HEK293 (cell line): ENCODE results near the gene TAOK3.

Experiments used
- CTCF ChIA-PET: fragments of 350-600 bp; formaldehyde crosslinking; extraction: SDS; loops from one replicate; lab custom pipeline; 2021; ENCODE audit warnings: antibody characterized with exemption; lab: Yijun Ruan, JAX
- POLR2A ChIA-PET: fragments of 300-600 bp; formaldehyde crosslinking; extraction: SDS; loops from one replicate; lab custom pipeline; 2020; ENCODE audit warnings: antibody characterized with exemption, inconsistent platforms; lab: Yijun Ruan, JAX
- H3K27ac ChIP-seq: fragments of 200-500 bp; sonication (Bioruptor generic); 2 replicates; pipeline ENCODE4 v1.5.1; 2014; ENCODE audit warnings: low read depth, low read length, control low read depth, inconsistent platforms; ENCODE audit errors: extremely low read depth
- H3K36me3 ChIP-seq, 2 experiments: fragments of 200-500 bp in 1 of 2; sonication (Bioruptor generic) in 1 of 2; 1 replicate in 1 of 2; 2 replicates in 1 of 2; pipeline ENCODE4 v1.5.1; 2014 to 2017; ENCODE audit warnings: inconsistent platforms in 2 of 2, low read length in 2 of 2; ENCODE audit not compliant: control insufficient read depth in 2 of 2, insufficient read depth in 1 of 2
- H3K4me1 ChIP-seq: fragments of 200-500 bp; sonication (Bioruptor generic); 2 replicates; pipeline ENCODE4 v1.5.1; 2014; ENCODE audit warnings: mild to moderate bottlenecking, low read length, inconsistent platforms; ENCODE audit not compliant: control insufficient read depth, insufficient read depth
- H3K4me3 ChIP-seq: 2 replicates; pipeline ENCODE4 v1.5.1; 2011; ENCODE audit warnings: low read depth, mild to moderate bottlenecking, control low read depth, low read length, moderate library complexity
- H3K9me3 ChIP-seq: fragments of 200-500 bp; sonication (Bioruptor generic); 2 replicates; pipeline ENCODE4 v1.5.1; 2014; ENCODE audit warnings: low read depth, low read length, inconsistent platforms; ENCODE audit not compliant: control insufficient read depth, insufficient read depth
- HOXC10 ChIP-seq: sonication (generic); formaldehyde crosslinking; IDR thresholded peaks from 2 replicates; pipeline ENCODE4 v1.8.1; 2023; ENCODE audit warnings: mild to moderate bottlenecking, missing genetic modification reagents
- HOXD13 ChIP-seq: sonication (generic); formaldehyde crosslinking; IDR thresholded peaks from 2 replicates; pipeline ENCODE4 v1.8.0; 2022; ENCODE audit warnings: missing genetic modification reagents, borderline replicate concordance
- KLF10 ChIP-seq: fragments of 450-650 bp; IDR thresholded peaks from 2 replicates; pipeline ENCODE4 v1.5.1; 2018; ENCODE audit warnings: missing biosample characterization, mild to moderate bottlenecking, missing genetic modification characterization
- KLF9 ChIP-seq: fragments of 450-650 bp; formaldehyde crosslinking; IDR thresholded peaks from 2 replicates; pipeline ENCODE4 v1.5.1; 2016; ENCODE audit warnings: missing biosample characterization, missing genetic modification characterization, low read depth
- OSR2 ChIP-seq: fragments of 450-650 bp; formaldehyde crosslinking; IDR thresholded peaks from 2 replicates; pipeline ENCODE4 v1.5.1; 2016; ENCODE audit warnings: missing biosample characterization, missing genetic modification characterization
- PATZ1 ChIP-seq: fragments of 450-650 bp; formaldehyde crosslinking; IDR thresholded peaks from 2 replicates; pipeline ENCODE4 v1.5.1; 2016; ENCODE audit warnings: missing biosample characterization, missing genetic modification characterization
- PRDM10 ChIP-seq: fragments of 450-650 bp; formaldehyde crosslinking; IDR thresholded peaks from 2 replicates; pipeline ENCODE4 v1.5.1; 2016; ENCODE audit warnings: missing biosample characterization, missing genetic modification characterization
- REPIN1 ChIP-seq: fragments of 450-650 bp; formaldehyde crosslinking; IDR thresholded peaks from 2 replicates; pipeline ENCODE4 v1.5.1; 2017; ENCODE audit warnings: missing biosample characterization, missing genetic modification characterization, low read depth
- REST ChIP-seq: fragments of 450-650 bp; formaldehyde crosslinking; IDR thresholded peaks from 2 replicates; pipeline ENCODE4 v1.5.1; 2016; ENCODE audit warnings: missing biosample characterization, missing genetic modification characterization
- SP2 ChIP-seq: fragments of 450-650 bp; formaldehyde crosslinking; IDR thresholded peaks from 2 replicates; pipeline ENCODE4 v1.5.1; 2016; ENCODE audit warnings: missing biosample characterization, missing genetic modification characterization
- ZBTB20 ChIP-seq: fragments of 450-650 bp; formaldehyde crosslinking; IDR thresholded peaks from 2 replicates; pipeline ENCODE4 v1.5.1; 2016; ENCODE audit warnings: missing biosample characterization, missing genetic modification characterization
- ZBTB48 ChIP-seq: fragments of 450-650 bp; formaldehyde crosslinking; IDR thresholded peaks from 2 replicates; pipeline ENCODE4 v1.5.1; 2016; ENCODE audit warnings: missing biosample characterization, missing genetic modification characterization
- ZFP69B ChIP-seq: fragments of 450-650 bp; formaldehyde crosslinking; IDR thresholded peaks from 2 replicates; pipeline ENCODE4 v1.5.1; 2016; ENCODE audit warnings: missing biosample characterization, missing genetic modification characterization
- ZIC2 ChIP-seq: fragments of 450-650 bp; formaldehyde crosslinking; IDR thresholded peaks from 2 replicates; pipeline ENCODE4 v1.5.1; 2016; ENCODE audit warnings: missing biosample characterization, missing genetic modification characterization
- ZNF280C ChIP-seq: fragments of 450-650 bp; formaldehyde crosslinking; IDR thresholded peaks from 2 replicates; pipeline ENCODE4 v1.5.1; 2016; ENCODE audit warnings: missing biosample characterization, missing genetic modification characterization
- ZNF366 ChIP-seq: fragments of 450-650 bp; formaldehyde crosslinking; conservative IDR thresholded peaks from 2 replicates; pipeline ENCODE4 v1.5.1; 2016; ENCODE audit warnings: missing biosample characterization, missing genetic modification characterization
- ZNF37A ChIP-seq: fragments of 450-650 bp; IDR thresholded peaks from 2 replicates; pipeline ENCODE4 v1.5.1; 2018; ENCODE audit warnings: missing biosample characterization, missing genetic modification characterization
- ZNF513 ChIP-seq: fragments of 450-650 bp; IDR thresholded peaks from 2 replicates; pipeline ENCODE4 v1.5.1; 2018; ENCODE audit warnings: missing biosample characterization, missing genetic modification characterization
- ZNF561 ChIP-seq: fragments of 450-650 bp; IDR thresholded peaks from 2 replicates; pipeline ENCODE4 v1.5.1; 2018; ENCODE audit warnings: missing biosample characterization, missing genetic modification characterization, borderline replicate concordance
- ZNF621 ChIP-seq: fragments of 450-650 bp; formaldehyde crosslinking; IDR thresholded peaks from 2 replicates; pipeline ENCODE4 v1.5.1; 2017; ENCODE audit warnings: missing biosample characterization, missing genetic modification characterization
- ZNF785 ChIP-seq: fragments of 450-650 bp; formaldehyde crosslinking; IDR thresholded peaks from 2 replicates; pipeline ENCODE4 v1.5.1; 2016; ENCODE audit warnings: missing biosample characterization, missing genetic modification characterization
- ZNF792 ChIP-seq: fragments of 450-650 bp; formaldehyde crosslinking; IDR thresholded peaks from 2 replicates; pipeline ENCODE4 v1.5.1; 2016; ENCODE audit warnings: missing biosample characterization, missing genetic modification characterization
- ZSCAN18 ChIP-seq: fragments of 450-650 bp; formaldehyde crosslinking; IDR thresholded peaks from 2 replicates; pipeline ENCODE4 v1.5.1; 2016; ENCODE audit warnings: missing biosample characterization, missing genetic modification characterization

Gene TAOK3

GRCh38 chr12:118103601-118104382 lies 268.9 kb downstream of the TAOK3 start, which contains the start of gene VSIG10 (continued):
- TF ChIP-seq SP2 (tag by site-specific recombination) (peak; percentile 91), KLF9 (tag by site-specific recombination) (peak; percentile 79), REST (tag by site-specific recombination) (peak; percentile 63), HOXC10 (no peak), ZNF366 (tag by site-specific recombination) (peak; percentile 55), PRDM10 (no peak), ZIC2 (tag by site-specific recombination) (peak; percentile 89), ZNF513 (no peak), REPIN1 (tag by site-specific recombination) (no peak), KLF10 (tag by site-specific recombination) (peak; percentile 58), ZNF561 (tag by site-specific recombination) (peak; percentile 87; the same call in 1 of the 2 replicates), ZFP69B (no peak; the same call in none of the 2 replicates), ZBTB48 (tag by site-specific recombination) (peak; percentile 98), ZNF37A (tag by site-specific recombination) (no peak), ZBTB20 (tag by site-specific recombination) (peak; percentile 98), OSR2 (peak; percentile 63), ZNF621 (tag by site-specific recombination) (no peak)

GRCh38 chr12:118103201-118103600 lies 269.5 kb downstream of the TAOK3 start:
- peak overlapping the region; percentile 85 for H3K27ac ChIP-seq
- peaks cover 5% of the 10 kb centered on the region for H3K4me1 ChIP-seq
- CTCF ChIA-PET = interaction anchor here (0.7 to 1.1 kb wide), 2 partner anchors 46 to 81 kb away, joined by 3 read pairs; no protein-coding TSS in a partner anchor
- H3K36me3 ChIP-seq = no peaks in the 10 kb centered on the region
- no peaks in the 10 kb centered on the region for H3K9me3 ChIP-seq
- POLR2A ChIA-PET = interaction anchor here (0.7 to 2.1 kb wide), 3 partner anchors 33 to 39 kb away, joined by 3 to 11 read pairs (median 5); partner anchors contain the start of gene PEBP1
- peak overlapping the region; percentile 81 for H3K4me3 ChIP-seq
- no peak for TF ChIP-seq ZNF785 (tag by site-specific recombination)
- TF ChIP-seq ZSCAN18 (tag by site-specific recombination) = no peak
- peak; percentile 24 for TF ChIP-seq PATZ1 (tag by site-specific recombination)
- TF ChIP-seq ZNF792 = no peak
- no peak for TF ChIP-seq HOXD13 (CRISPR knock-in tag)
- no peak for TF ChIP-seq ZNF280C (tag by site-specific recombination)
